T-helper 17 cell (primary cell): ENCODE measurements around the gene INHBC. TPM values are rescaled to one million over a fixed set of nuclear protein-coding genes. Genes with fewer than 3 reads are reported as not detected.
A peak's percentile ranks its signal among the peaks of the same experiment; 100 is the strongest.

Experiments used
- ATAC-seq: fragments of 150-1000 bp; cut with Tn5 transposase; 2 replicates; pipeline ENCODE4 v1.10.0; 2021; ENCODE audit warnings: mild to moderate bottlenecking, moderate library complexity
- DNase-seq, 3 donors: peaks; one replicate each; pipeline versions ENCODE4 v3.0.0 to v3.0.0-alpha.2; 2020 to 2021
- H3K9me3 ChIP-seq: one replicate; pipeline ENCODE4 v1.7.0; 2013; ENCODE audit warnings: low read length, mild to moderate bottlenecking; ENCODE audit not compliant: control insufficient read depth, poor library complexity, severe bottlenecking
- H3K27ac Mint-ChIP-seq: one replicate; pipeline ENCODE4 v1.8.0; 2022; ENCODE audit warnings: mild to moderate bottlenecking, moderate library complexity, mixed read lengths
- H3K27me3 Mint-ChIP-seq: one replicate; pipeline ENCODE4 v1.8.0; 2022; ENCODE audit warnings: mixed read lengths
- H3K36me3 Mint-ChIP-seq: one replicate; pipeline ENCODE4 v1.8.0; 2022; ENCODE audit warnings: low read depth, mixed read lengths
- H3K4me1 Mint-ChIP-seq: one replicate; pipeline ENCODE4 v1.8.0; 2022; ENCODE audit warnings: mild to moderate bottlenecking, mixed read lengths
- H3K4me3 Mint-ChIP-seq: one replicate; pipeline ENCODE4 v1.8.0; 2022; ENCODE audit warnings: mild to moderate bottlenecking, moderate library complexity, mixed read lengths
- total RNA-seq, 4 donors: library from RNA in 2 of 4; stranded (reverse) in 2 of 4; gene quantifications; one replicate each; pipeline ENCODE4 v1.2.3 and lab custom pipeline; 2022 to 2026

Gene INHBC
- total RNA-seq, 2 donors from 2014 or later, result not detected

DNA sequence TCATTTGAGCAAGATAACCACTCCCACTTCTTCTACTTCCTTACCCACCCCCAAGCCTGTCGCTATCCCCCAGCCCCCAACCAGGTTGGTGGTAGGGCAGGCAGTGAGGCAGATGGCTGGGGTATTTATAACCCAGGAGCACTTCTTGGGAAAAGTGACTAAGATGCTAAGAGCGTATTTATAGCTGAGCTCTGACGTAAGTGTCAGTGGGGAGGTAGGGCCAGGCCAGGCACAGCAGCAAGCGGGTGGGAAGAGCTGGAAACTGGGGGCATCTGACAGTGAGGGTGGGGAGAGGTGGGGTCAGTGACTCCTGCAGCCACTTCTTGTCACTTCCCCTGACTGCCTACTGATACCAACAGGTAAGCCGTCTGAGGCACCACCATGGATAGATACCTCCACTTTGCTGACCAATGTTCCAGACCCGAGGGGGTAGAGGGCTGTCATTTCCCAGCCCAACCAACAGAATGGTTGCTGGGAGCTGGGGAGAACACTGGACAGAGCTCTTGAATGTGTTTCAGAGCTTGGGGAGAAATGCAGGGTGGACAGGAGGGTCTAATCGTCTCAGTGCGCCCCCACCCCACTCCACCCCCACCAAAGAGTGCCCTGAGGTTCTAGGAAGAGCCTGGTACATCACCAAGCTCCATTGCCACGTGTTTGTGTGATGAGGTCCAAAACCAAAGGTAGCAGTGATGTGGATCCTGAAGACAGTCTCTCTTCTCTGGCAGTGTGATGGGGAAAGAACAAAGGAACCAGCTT is 17.8 kb downstream of the INHBC start:
- Mint-ChIP-seq H3K4me3 (no peak overlapping the region), H3K27me3 (peaks cover 20% of the 10 kb centered on the region)

DNA sequence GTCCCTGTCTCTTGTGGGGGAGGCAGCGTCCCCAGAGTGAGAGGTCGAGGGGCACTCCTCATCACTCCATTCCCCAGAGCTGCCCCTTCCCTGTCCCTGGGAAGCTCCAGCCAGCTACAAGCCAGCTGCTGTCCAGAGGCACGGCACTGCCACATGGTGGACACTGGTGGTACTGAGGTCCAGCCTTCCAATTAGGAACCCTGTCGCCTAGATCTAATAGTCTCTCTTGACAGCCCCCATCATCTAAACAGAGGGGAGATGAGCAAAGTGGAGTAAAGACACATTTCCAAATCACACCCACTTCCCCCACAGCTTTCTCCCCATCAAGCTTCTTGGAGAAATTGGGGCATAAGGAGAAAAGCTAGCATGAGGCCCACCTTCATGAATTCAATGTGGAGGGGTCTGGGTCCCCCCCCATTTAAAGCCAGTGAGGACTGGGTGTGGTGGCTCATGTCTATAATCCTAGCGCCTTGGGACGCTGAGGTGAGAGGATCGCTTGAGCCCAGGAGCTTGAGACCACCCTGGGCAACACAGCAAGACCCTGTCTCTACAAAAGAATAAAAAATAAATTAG is 18.4 kb downstream of the INHBC start:
- H3K4me3 Mint-ChIP-seq, result no peak overlapping the region
- H3K27ac Mint-ChIP-seq, result no peak overlapping the region
- peaks cover 20% of the 10 kb centered on the region for H3K27me3 Mint-ChIP-seq

More for the DNA sequence above, 17.8 kb downstream of the INHBC start:
- H3K27ac Mint-ChIP-seq, result no peak overlapping the region
- ATAC-seq (no peak), DNase-seq (no peak)
- H3K9me3 ChIP-seq, result no peaks in the 10 kb centered on the region
- peaks cover 10% of the 10 kb centered on the region for H3K4me1 Mint-ChIP-seq
- H3K36me3 Mint-ChIP-seq, result no peaks in the 10 kb centered on the region

DNA sequence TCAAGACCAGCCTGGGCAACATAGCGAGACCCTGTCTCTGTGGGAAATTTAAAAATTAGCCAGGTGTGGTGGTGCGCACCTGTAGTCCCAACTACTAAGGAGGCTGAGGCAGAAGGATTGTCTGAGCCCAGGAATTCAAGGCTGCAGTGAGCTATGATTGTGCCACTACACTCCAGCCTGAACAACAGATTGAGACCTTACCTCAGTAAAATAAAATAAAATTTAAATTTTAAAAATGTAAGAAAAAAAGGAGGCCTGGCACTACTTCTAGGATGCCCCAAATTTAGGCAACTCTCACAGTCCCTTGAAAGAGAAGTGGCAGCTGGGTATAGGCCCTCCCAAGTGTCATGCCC is 19.6 kb downstream of the INHBC start:
- Mint-ChIP-seq H3K4me3 (no peak overlapping the region), H3K36me3 (no peaks in the 10 kb centered on the region), H3K4me1 (peaks cover 16% of the 10 kb centered on the region), H3K27ac (no peak overlapping the region), H3K27me3 (peaks cover 20% of the 10 kb centered on the region)
- DNase-seq (no peak), ATAC-seq (no peak)
- no peaks in the 10 kb centered on the region for H3K9me3 ChIP-seq

More for the DNA sequence above, 18.4 kb downstream of the INHBC start:
- DNase-seq (peak in 1 of 3 donors; percentile 34), ATAC-seq (peak; percentile 67)
- no peaks in the 10 kb centered on the region for H3K9me3 ChIP-seq
- peaks cover 10% of the 10 kb centered on the region for H3K4me1 Mint-ChIP-seq
- H3K36me3 Mint-ChIP-seq, result no peaks in the 10 kb centered on the region

DNA sequence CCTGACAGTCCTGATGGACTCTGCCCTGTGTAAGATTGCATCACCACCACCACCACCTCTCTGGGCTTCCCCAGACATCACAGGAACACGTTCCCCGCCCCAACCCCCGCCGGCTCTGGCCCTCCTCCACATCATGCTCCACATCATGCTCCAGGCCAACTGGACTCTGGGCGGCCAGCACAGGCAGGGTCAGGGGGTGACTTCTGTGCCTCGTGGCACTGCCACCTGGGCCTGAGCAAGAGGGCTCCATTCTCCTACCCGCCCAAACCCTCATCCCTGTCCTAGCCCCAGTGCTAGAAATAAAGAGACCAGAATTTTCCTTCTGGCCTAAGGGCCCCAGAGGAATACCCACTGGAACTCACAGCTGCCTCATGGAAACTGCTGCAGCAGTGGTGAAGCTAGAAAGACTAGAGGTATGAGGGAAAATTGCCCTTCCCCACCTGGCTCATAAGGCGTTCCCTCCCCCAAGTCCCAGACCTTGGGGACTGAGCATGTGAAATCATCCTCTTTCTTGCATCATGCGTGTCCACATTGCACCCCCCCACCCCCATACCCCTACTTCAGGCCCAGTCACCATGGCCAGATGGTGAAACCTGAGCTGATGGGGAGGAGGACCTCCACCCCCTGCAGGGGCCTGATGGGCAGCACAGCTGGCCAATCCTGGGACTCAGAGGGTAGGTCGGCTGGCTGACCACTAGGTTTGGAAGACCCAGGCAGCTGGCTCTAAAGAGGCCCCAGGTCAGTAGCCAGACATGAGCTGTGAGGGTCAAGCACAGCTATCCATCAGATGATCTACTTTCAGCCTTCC is 20.2 kb downstream of the INHBC start, which contains the start of gene INHBE:
Gene INHBE, plus strand, starts transcription at position 742 of the 808 bp plus-strand sequence. CDS start 230 bp downstream, outside the sequence.
- no peaks in the 10 kb centered on the region for H3K36me3 Mint-ChIP-seq
- peaks cover 21% of the 10 kb centered on the region for H3K4me1 Mint-ChIP-seq
- ATAC-seq, result no peak
- no peaks in the 10 kb centered on the region for H3K9me3 ChIP-seq
- no peak for DNase-seq
- peak within 1 kb of the TSS; percentile 72 for H3K27ac Mint-ChIP-seq
- H3K27me3 Mint-ChIP-seq, result peaks cover 20% of the 10 kb centered on the region
- H3K4me3 Mint-ChIP-seq, result peak within 1 kb of the TSS; percentile 80

DNA sequence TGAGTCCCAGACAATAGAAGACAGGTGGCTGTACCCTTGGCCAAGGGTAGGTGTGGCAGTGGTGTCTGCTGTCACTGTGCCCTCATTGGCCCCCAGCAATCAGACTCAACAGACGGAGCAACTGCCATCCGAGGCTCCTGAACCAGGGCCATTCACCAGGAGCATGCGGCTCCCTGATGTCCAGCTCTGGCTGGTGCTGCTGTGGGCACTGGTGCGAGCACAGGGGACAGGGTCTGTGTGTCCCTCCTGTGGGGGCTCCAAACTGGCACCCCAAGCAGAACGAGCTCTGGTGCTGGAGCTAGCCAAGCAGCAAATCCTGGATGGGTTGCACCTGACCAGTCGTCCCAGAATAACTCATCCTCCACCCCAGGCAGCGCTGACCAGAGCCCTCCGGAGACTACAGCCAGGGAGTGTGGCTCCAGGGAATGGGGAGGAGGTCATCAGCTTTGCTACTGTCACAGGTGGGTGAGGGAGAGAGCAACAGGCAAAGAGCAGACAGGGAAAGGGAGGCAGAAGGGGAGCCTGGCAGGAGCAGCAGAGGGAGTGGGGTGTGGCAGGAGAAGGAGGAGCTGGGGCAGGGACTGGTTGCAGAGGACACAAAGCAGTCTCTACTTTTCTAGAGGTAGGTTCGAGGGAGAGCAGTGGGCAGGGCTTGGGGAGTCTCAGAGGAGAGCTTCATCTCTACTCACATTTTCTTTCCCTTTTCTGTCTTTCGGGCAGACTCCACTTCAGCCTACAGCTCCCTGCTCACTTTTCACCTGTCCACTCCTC is 21.0 kb downstream of the INHBC start:
- H3K9me3 ChIP-seq, result no peaks in the 10 kb centered on the region
- DNase-seq (no peak), ATAC-seq (no peak)
- H3K4me1 Mint-ChIP-seq, result peaks cover 27% of the 10 kb centered on the region
- peak overlapping the region; percentile 80 for H3K4me3 Mint-ChIP-seq
- peak overlapping the region; percentile 72 for H3K27ac Mint-ChIP-seq
- no peaks in the 10 kb centered on the region for H3K36me3 Mint-ChIP-seq
- peaks cover 22% of the 10 kb centered on the region for H3K27me3 Mint-ChIP-seq

DNA sequence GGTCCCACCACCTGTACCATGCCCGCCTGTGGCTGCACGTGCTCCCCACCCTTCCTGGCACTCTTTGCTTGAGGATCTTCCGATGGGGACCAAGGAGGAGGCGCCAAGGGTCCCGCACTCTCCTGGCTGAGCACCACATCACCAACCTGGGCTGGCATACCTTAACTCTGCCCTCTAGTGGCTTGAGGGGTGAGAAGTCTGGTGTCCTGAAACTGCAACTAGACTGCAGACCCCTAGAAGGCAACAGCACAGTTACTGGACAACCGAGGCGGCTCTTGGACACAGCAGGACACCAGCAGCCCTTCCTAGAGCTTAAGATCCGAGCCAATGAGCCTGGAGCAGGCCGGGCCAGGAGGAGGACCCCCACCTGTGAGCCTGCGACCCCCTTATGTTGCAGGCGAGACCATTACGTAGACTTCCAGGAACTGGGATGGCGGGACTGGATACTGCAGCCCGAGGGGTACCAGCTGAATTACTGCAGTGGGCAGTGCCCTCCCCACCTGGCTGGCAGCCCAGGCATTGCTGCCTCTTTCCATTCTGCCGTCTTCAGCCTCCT is 21.6 kb downstream of the INHBC start:
- peak overlapping the region; percentile 72 for H3K27ac Mint-ChIP-seq
- H3K9me3 ChIP-seq, result no peaks in the 10 kb centered on the region
- H3K4me3 Mint-ChIP-seq, result peak overlapping the region; percentile 80
- H3K4me1 Mint-ChIP-seq, result peaks cover 30% of the 10 kb centered on the region
- no peaks in the 10 kb centered on the region for H3K36me3 Mint-ChIP-seq
- H3K27me3 Mint-ChIP-seq, result peaks cover 18% of the 10 kb centered on the region
- ATAC-seq, result peak; percentile 24
- DNase-seq, result peak in 1 of 3 donors; percentile 16

DNA sequence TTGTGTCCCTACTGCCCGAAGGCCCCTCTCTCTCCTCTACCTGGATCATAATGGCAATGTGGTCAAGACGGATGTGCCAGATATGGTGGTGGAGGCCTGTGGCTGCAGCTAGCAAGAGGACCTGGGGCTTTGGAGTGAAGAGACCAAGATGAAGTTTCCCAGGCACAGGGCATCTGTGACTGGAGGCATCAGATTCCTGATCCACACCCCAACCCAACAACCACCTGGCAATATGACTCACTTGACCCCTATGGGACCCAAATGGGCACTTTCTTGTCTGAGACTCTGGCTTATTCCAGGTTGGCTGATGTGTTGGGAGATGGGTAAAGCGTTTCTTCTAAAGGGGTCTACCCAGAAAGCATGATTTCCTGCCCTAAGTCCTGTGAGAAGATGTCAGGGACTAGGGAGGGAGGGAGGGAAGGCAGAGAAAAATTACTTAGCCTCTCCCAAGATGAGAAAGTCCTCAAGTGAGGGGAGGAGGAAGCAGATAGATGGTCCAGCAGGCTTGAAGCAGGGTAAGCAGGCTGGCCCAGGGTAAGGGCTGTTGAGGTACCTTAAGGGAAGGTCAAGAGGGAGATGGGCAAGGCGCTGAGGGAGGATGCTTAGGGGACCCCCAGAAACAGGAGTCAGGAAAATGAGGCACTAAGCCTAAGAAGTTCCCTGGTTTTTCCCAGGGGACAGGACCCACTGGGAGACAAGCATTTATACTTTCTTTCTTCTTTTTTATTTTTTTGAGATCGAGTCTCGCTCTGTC is 22.3 kb downstream of the INHBC start:
- no peak for DNase-seq
- Mint-ChIP-seq H3K4me1 (peaks cover 34% of the 10 kb centered on the region), H3K36me3 (no peaks in the 10 kb centered on the region), H3K27ac (no peak overlapping the region), H3K27me3 (peaks cover 14% of the 10 kb centered on the region), H3K4me3 (no peak overlapping the region)
- ATAC-seq, result no peak
- no peaks in the 10 kb centered on the region for H3K9me3 ChIP-seq

DNA sequence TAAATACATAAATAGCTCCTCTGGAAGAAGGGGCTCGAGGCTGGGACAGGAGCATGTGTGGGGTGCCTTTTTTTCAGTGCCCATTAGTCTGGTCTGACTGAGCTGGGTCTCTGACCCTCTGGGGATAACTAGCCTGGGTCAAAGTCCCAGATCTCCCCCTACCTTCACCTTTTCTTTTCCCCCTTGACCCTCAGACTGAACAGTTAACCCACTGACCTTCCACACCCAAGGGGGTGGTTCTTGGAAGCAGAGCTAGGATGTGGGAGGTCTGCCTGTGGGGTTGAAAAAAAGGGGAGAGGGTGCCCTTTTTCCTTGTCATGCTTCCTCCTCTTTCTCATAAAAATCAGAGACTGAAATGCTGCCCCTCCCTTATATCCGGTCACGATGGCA is 24.1 kb downstream of the INHBC start:
- H3K36me3 Mint-ChIP-seq, result peaks cover 2% of the 10 kb centered on the region
- no peak for DNase-seq
- H3K4me1 Mint-ChIP-seq, result peaks cover 43% of the 10 kb centered on the region
- peaks cover 15% of the 10 kb centered on the region for H3K27me3 Mint-ChIP-seq
- H3K27ac Mint-ChIP-seq, result peak overlapping the region; percentile 90
- no peak for ATAC-seq
- H3K9me3 ChIP-seq, result no peaks in the 10 kb centered on the region
- H3K4me3 Mint-ChIP-seq, result peak overlapping the region; percentile 95

DNA sequence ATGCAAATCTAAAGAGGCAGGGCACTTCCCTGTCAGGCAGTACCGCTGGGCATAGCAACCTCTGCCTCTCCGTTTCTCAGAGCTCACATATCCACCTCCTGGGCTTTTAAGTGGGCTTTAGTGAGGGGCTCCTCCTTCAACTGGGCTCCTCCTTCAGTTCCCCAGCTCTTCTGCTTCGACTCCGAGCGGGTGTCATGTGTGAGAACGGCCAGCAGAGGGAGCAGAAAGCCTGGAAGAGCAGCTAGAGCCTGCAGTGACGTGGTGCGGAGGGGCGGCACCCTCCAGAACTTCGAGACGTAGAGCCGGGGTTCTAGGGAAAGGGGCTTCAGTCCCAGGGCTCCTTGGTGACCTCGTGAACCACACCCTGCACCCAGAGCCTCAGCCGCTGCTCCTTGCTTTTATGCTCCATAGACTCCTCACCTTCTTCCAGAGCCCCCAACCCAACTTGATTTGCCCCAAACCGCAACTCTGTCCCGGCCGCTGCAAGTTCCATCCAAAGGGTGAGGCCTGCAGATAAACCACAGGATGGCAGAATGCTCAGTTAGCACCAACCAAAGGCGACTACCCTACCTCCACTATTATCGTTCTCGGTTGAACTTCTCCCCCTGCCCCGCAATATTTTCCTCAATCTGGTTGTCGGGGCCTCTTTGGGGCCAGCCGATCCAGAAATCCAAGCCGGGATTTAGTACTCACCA is 24.6 kb downstream of the INHBC start:
- H3K9me3 ChIP-seq, result no peaks in the 10 kb centered on the region
- Mint-ChIP-seq H3K4me3 (peak overlapping the region; percentile 95), H3K27me3 (peaks cover 15% of the 10 kb centered on the region), H3K27ac (peak overlapping the region; percentile 90), H3K4me1 (peaks cover 46% of the 10 kb centered on the region), H3K36me3 (peaks cover 2% of the 10 kb centered on the region)
- DNase-seq, result peak; percentile 72 to 89 (median 82)
- ATAC-seq, result peak; percentile 78

DNA sequence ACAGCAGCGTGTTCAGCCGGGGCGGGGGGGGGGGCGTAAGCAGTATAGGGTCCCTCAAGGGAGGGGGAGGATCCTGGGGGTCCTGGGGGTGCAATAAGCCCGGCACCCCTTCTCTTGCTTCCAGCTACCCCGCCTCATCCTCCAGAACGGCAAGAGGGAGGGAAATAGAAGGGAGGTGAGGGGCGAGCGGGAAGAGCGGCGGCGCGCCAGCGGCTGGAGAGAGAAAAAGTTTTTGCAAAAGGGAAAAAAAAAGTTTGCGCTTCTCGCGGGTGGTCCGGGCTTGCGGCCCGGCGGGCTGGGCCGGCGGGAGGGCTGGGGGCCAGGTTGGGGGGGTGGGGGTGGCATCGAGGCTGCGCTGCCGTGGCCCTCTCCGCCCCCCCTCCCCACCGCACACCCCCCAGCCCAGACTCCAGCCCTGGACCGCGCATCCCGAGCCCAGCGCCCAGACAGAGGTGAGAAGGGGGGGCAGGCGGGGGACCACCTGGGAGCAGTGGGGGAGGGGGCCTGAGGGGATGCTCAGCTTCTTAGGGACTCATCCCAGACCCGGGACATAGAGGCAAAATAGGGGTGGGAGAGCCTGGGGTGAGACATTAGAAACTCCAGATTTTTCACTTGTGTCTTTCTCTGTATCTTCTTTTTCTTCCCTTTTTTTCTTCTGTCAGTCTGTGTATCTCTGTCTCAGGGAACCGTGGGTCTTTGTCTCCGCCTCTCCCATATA is 25.3 kb downstream of the INHBC start, which contains the start of gene GLI1:
Gene GLI1, plus strand, starts transcription at position 36 of the 718 bp plus-strand sequence. CDS start 3,907 bp downstream, outside the sequence.
- Mint-ChIP-seq H3K4me1 (peaks cover 50% of the 10 kb centered on the region), H3K4me3 (peak within 1 kb of the TSS; percentile 95), H3K27me3 (peaks cover 15% of the 10 kb centered on the region), H3K27ac (peak within 1 kb of the TSS; percentile 90), H3K36me3 (peaks cover 2% of the 10 kb centered on the region)
- H3K9me3 ChIP-seq, result no peaks in the 10 kb centered on the region
- ATAC-seq, result no peak
- DNase-seq, result no peak

DNA sequence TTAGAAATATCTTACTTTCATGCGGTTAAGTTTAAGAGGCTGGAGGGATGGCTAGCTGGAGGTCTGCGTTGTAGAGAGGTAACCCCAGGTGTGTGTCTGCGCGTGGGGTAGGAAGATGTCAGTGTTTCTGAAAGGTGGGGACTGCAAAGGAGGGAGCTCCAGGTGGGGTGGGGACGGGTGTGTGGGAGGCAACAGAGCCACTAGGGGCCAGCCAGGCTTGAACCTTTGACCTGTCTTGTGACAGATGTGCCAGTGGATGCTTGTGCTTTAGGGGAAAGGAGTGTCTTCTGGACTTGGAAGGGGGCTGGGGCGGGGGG is 25.8 kb downstream of the INHBC start:
- DNase-seq (no peak), ATAC-seq (no peak)
- peaks cover 15% of the 10 kb centered on the region for H3K27me3 Mint-ChIP-seq
- H3K27ac Mint-ChIP-seq, result peak overlapping the region; percentile 51
- peaks cover 52% of the 10 kb centered on the region for H3K4me1 Mint-ChIP-seq
- H3K9me3 ChIP-seq, result no peaks in the 10 kb centered on the region
- H3K4me3 Mint-ChIP-seq, result peak overlapping the region; percentile 95
- peaks cover 2% of the 10 kb centered on the region for H3K36me3 Mint-ChIP-seq
